IMR-90 (cell line): ENCODE measurements around the gene CILP. TPM values are rescaled to one million over a fixed set of nuclear protein-coding genes. Genes with fewer than 3 reads are reported as not detected.

Experiments
- ATAC-seq: fragments of 200-7000 bp; cut with Tn5 transposase; 2 replicates; pipeline ENCODE4 v1.9.1; 2020; ENCODE audit warnings: low read depth, mild to moderate bottlenecking, moderate library complexity
- BruUV-seq: library from RNA; stranded (reverse); fragments of 400-500 nt; replicated peaks from 2 replicates; lab custom pipeline; 2021; lab: Mats Ljungman, UMichigan
- CTCF ChIA-PET: fragments of 300-600 bp; formaldehyde crosslinking; extraction: SDS; loops from one replicate; lab custom pipeline; 2021; ENCODE audit warnings: antibody characterized with exemption; lab: Yijun Ruan, JAX
- POLR2A ChIA-PET: fragments of 300-600 bp; sonication (Branson Sonifier 250); formaldehyde crosslinking; loops from one replicate; lab custom pipeline; 2022; ENCODE audit warnings: antibody characterized with exemption; ENCODE audit not compliant: unreplicated experiment; lab: Charles Lee
- DNase-seq: peaks from one replicate; pipeline ENCODE4 v3.0.0; 2013
- H2AFZ ChIP-seq: replicated peaks from 2 replicates; pipeline ENCODE3; 2013; ENCODE audit warnings: low read length, mild to moderate bottlenecking; ENCODE audit not compliant: poor library complexity
- H2AK5ac ChIP-seq: 2 replicates; pipeline ENCODE4 v1.6.1; 2013; ENCODE audit warnings: low read depth, low read length, inconsistent platforms
- H2AK9ac ChIP-seq: replicated peaks from 2 replicates; pipeline ENCODE3; 2013; ENCODE audit warnings: mild to moderate bottlenecking, low read depth, low read length, moderate library complexity; ENCODE audit not compliant: poor library complexity
- H2BK120ac ChIP-seq: 2 replicates; pipeline ENCODE4 v1.6.1; 2013; ENCODE audit warnings: low read depth, low read length, inconsistent platforms
- H2BK15ac ChIP-seq: 3 replicates; pipeline ENCODE4 v1.6.1; 2013; ENCODE audit warnings: low read depth, low read length, inconsistent platforms
- H2BK20ac ChIP-seq: 2 replicates; pipeline ENCODE4 v1.6.1; 2013; ENCODE audit warnings: low read depth, mild to moderate bottlenecking, inconsistent platforms, low read length, moderate library complexity
- H2BK5ac ChIP-seq: 2 replicates; pipeline ENCODE4 v1.6.1; 2013; ENCODE audit warnings: mild to moderate bottlenecking, low read depth, low read length, inconsistent platforms; ENCODE audit not compliant: poor library complexity, severe bottlenecking
- H3K14ac ChIP-seq: replicated peaks from 2 replicates; pipeline ENCODE4 v1.6.1; 2013; ENCODE audit warnings: low read depth, low read length, inconsistent platforms
- H3K18ac ChIP-seq: 2 replicates; pipeline ENCODE4 v1.6.1; 2013; ENCODE audit warnings: low read depth, low read length, control low read depth
- H3K23ac ChIP-seq: 2 replicates; pipeline ENCODE4 v1.6.1; 2013; ENCODE audit warnings: low read depth, low read length, inconsistent platforms
- H3K27ac ChIP-seq: 2 replicates; pipeline ENCODE4 v1.5.1; 2013; ENCODE audit warnings: mild to moderate bottlenecking, control low read depth, low read length; ENCODE audit not compliant: insufficient read depth
- H3K27me3 ChIP-seq: 2 replicates; pipeline ENCODE4 v1.6.1; 2013; ENCODE audit warnings: low read length; ENCODE audit not compliant: control insufficient read depth, insufficient read depth
- H3K36me3 ChIP-seq: 2 replicates; pipeline ENCODE4 v1.6.1; 2013; ENCODE audit warnings: low read length, mixed read lengths; ENCODE audit not compliant: control insufficient read depth, insufficient read depth
- H3K4ac ChIP-seq: 2 replicates; pipeline ENCODE4 v1.6.1; 2013; ENCODE audit warnings: low read depth, low read length, inconsistent platforms
- H3K4me1 ChIP-seq: 2 replicates; pipeline ENCODE4 v1.6.1; 2013; ENCODE audit warnings: low read length, mixed read lengths; ENCODE audit not compliant: control insufficient read depth, insufficient read depth
- H3K4me2 ChIP-seq: 2 replicates; pipeline ENCODE4 v1.6.1; 2013; ENCODE audit warnings: low read depth, mild to moderate bottlenecking, control low read depth, low read length, moderate library complexity
- H3K4me3 ChIP-seq: 2 replicates; pipeline ENCODE4 v1.5.1; 2013; ENCODE audit warnings: low read depth, mild to moderate bottlenecking, control low read depth, low read length, moderate library complexity; ENCODE audit not compliant: insufficient read depth
- H3K56ac ChIP-seq: 2 replicates; pipeline ENCODE4 v1.6.1; 2013; ENCODE audit warnings: low read length, inconsistent platforms; ENCODE audit not compliant: insufficient read depth; ENCODE audit errors: extremely low read depth
- H3K79me1 ChIP-seq, 2 experiments: 2 replicates each; pipeline ENCODE4 v1.6.1; 2013; ENCODE audit warnings: low read length in 2 of 2, inconsistent platforms in 1 of 2, low read depth in 1 of 2
- H3K9ac ChIP-seq: 2 replicates; pipeline ENCODE4 v1.6.1; 2013; ENCODE audit warnings: low read depth, low read length, control low read depth
- H3K9me1 ChIP-seq: 2 replicates; pipeline ENCODE4 v1.6.1; 2013; ENCODE audit warnings: low read length, inconsistent platforms; ENCODE audit not compliant: insufficient read depth
- H3K9me3 ChIP-seq: 2 replicates; pipeline ENCODE4 v1.6.1; 2013; ENCODE audit warnings: low read length; ENCODE audit not compliant: control insufficient read depth, insufficient read depth
- H4K20me1 ChIP-seq: 2 replicates; pipeline ENCODE4 v1.6.1; 2013; ENCODE audit warnings: low read length, inconsistent platforms; ENCODE audit not compliant: insufficient read depth
- H4K5ac ChIP-seq: 2 replicates; pipeline ENCODE4 v1.6.1; 2013; ENCODE audit warnings: mild to moderate bottlenecking, low read depth, low read length, control low read depth
- H4K8ac ChIP-seq, 2 experiments: 2 replicates each; pipeline ENCODE4 v1.6.1; 2013; ENCODE audit warnings: low read depth in 2 of 2, low read length in 2 of 2, control low read depth in 1 of 2, inconsistent platforms in 1 of 2
- H4K91ac ChIP-seq: 2 replicates; pipeline ENCODE4 v1.6.1; 2013; ENCODE audit warnings: low read depth, low read length, inconsistent platforms; ENCODE audit not compliant: insufficient read depth
- BHLHE40 ChIP-seq: fragments of 150-350 bp; IDR thresholded peaks from 2 replicates; pipeline ENCODE4 v1.6.1; 2016; ENCODE audit warnings: mild to moderate bottlenecking, low read depth, low read length
- CEBPB ChIP-seq: IDR thresholded peaks from 2 replicates; pipeline ENCODE4 v1.6.1; 2012; ENCODE audit warnings: low read depth, low read length, improper control_type of control experiment
- CHD1 ChIP-seq: IDR thresholded peaks from 2 replicates; pipeline ENCODE4 v1.6.1; 2012; ENCODE audit warnings: low read depth, low read length, improper control_type of control experiment
- FOS ChIP-seq: fragments of 150-350 bp; IDR thresholded peaks from 2 replicates; pipeline ENCODE4 v1.6.1; 2016; ENCODE audit warnings: low read depth, low read length
- MAFK ChIP-seq: IDR thresholded peaks from 2 replicates; pipeline ENCODE4 v1.6.1; 2012; ENCODE audit warnings: low read depth, low read length, improper control_type of control experiment
- MAZ ChIP-seq: IDR thresholded peaks from 2 replicates; pipeline ENCODE4 v1.6.1; 2012; ENCODE audit warnings: low read depth, mild to moderate bottlenecking, low read length, improper control_type of control experiment, moderate library complexity, borderline replicate concordance
- MXI1 ChIP-seq: IDR thresholded peaks from 2 replicates; pipeline ENCODE4 v1.6.1; 2012; ENCODE audit warnings: low read depth, mild to moderate bottlenecking, low read length, moderate library complexity, borderline replicate concordance
- NFE2L2 ChIP-seq: fragments of 150-350 bp; IDR thresholded peaks from 2 replicates; pipeline ENCODE4 v1.6.1; 2016; ENCODE audit warnings: low read depth, mild to moderate bottlenecking, low read length
- POLR2A ChIP-seq: IDR thresholded peaks from 2 replicates; pipeline ENCODE4 v1.6.1; 2012; ENCODE audit warnings: mild to moderate bottlenecking, low read depth, low read length
- RAD21 ChIP-seq: IDR thresholded peaks from 2 replicates; pipeline ENCODE4 v1.6.1; 2012; ENCODE audit warnings: low read length, improper control_type of control experiment
- RCOR1 ChIP-seq: IDR thresholded peaks from 2 replicates; pipeline ENCODE4 v1.6.1; 2012; ENCODE audit warnings: mild to moderate bottlenecking, low read length, improper control_type of control experiment; ENCODE audit not compliant: insufficient replicate concordance
- RFX5 ChIP-seq: IDR thresholded peaks from 2 replicates; pipeline ENCODE4 v1.8.0; 2012; ENCODE audit warnings: low read depth, mild to moderate bottlenecking, low read length, moderate library complexity
- SMC3 ChIP-seq: fragments of 150-350 bp; IDR thresholded peaks from 2 replicates; pipeline ENCODE4 v1.6.1; 2016; ENCODE audit warnings: low read depth, mild to moderate bottlenecking, antibody characterized with exemption, low read length, moderate library complexity
- WGBS, 2 experiments: methylation state at CpG; one replicate each; pipeline versions ENCODE4 v1.1.5 to v1.1.7; 2013; ENCODE audit warnings: missing lambda C conversion rate in 2 of 2; ENCODE audit not compliant: insufficient read length in 1 of 2; ENCODE audit errors: extremely low coverage in 2 of 2; 5-methylcytosine and 5-hydroxymethylcytosine counted together
- dilution Hi-C: fragments of 300-500 bp; cut with HindIII; formaldehyde crosslinking; loops from one replicate; pipeline ENCODE4 v1.14.3; 2018; ENCODE audit warnings: low sequenced_read_pairs; ENCODE audit not compliant: unreplicated experiment
- in situ Hi-C: fragments of 300-500 bp; cut with MboI; formaldehyde crosslinking; loops from 3 replicates; pipeline ENCODE4 v1.14.3; 2019; ENCODE audit warnings: low sequenced_read_pairs, inconsistent platforms, mixed read lengths
- intact Hi-C: fragments of 100-400 bp; cut with micrococcal nuclease; formaldehyde crosslinking; loops from 2 replicates; pipeline ENCODE4 v1.10.0; 2022
- polyA plus RNA-seq, 3 experiments: library from polyadenylated mRNA; depleted of rRNA; stranded (reverse); fragments of >200 nt; gene quantifications; 2 replicates each; pipeline ENCODE4 v1.2.3, GENCODE V29; 2012; ENCODE audit warnings: low replicate concordance in 1 of 3
- total RNA-seq: library from RNA; depleted of rRNA; stranded (reverse); fragments of >200 nt; gene quantifications from 2 replicates; pipeline ENCODE4 v1.2.3, GENCODE V29; 2012
- TF ChIP-seq, protein P1 (sequence below): conservative IDR thresholded peaks from 2 replicates; pipeline ENCODE4 v1.5.1; 2012; ENCODE audit warnings: mild to moderate bottlenecking, low read depth, low read length, improper control_type of control experiment
- TF ChIP-seq, protein P2 (sequence below): fragments of 150-350 bp; IDR thresholded peaks from 2 replicates; pipeline ENCODE4 v1.6.1; 2017; ENCODE audit warnings: mild to moderate bottlenecking, antibody characterized with exemption, low read length, low read depth
- TF ChIP-seq, protein P3 (sequence below): fragments of 150-350 bp; IDR thresholded peaks from 2 replicates; pipeline ENCODE4 v1.6.1; 2016; ENCODE audit warnings: low read depth, mild to moderate bottlenecking, low read length, moderate library complexity, borderline replicate concordance

Gene CILP
- total and polyA plus RNA-seq, 2 of the 4 experiments (the other 2 are of a cell fraction) = under 0.01 to 0.02 TPM

DNA sequence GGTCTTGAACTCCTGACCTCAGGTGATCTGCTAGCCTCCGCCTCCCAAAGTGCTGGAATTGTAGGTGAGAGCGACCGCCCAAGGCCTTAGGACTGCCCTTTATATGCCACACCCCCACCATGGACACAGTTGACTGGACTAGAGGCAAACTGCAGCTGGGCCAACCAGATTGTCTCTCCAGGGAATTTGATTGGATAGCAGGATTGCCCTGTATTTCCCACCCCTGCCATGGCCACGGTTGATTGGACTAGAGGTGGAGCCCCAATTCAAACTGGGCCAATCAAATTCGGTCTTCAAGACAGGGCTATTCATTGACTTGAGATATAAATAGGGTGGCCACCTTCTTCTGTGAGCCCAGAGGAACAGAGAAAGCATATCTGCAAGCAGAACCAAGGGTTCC lies 19.3 kb downstream of the CILP start:
- Histone ChIP-seq H3K9me1 (no peaks in the 10 kb centered on the region), H2AFZ (no peak overlapping the region), H3K9ac (no peak overlapping the region), H3K14ac (no peak overlapping the region), H4K8ac (no peak overlapping the region), H4K20me1 (no peaks in the 10 kb centered on the region), H2AK5ac (no peak overlapping the region), H3K79me1 (no peaks in the 10 kb centered on the region), H2AK9ac (no peak overlapping the region), H3K9me3 (no peaks in the 10 kb centered on the region), H3K18ac (no peak overlapping the region), H3K4me2 (no peak overlapping the region), H3K36me3 (no peaks in the 10 kb centered on the region), H4K5ac (no peak overlapping the region), H3K4ac (no peak overlapping the region), H3K56ac (no peak overlapping the region), H3K23ac (no peak overlapping the region), H2BK120ac (no peak overlapping the region), H3K27me3 (peaks cover 18% of the 10 kb centered on the region), H3K27ac (no peak overlapping the region), H3K4me3 (no peak overlapping the region), H3K4me1 (no peaks in the 10 kb centered on the region), H2BK15ac (no peak overlapping the region), H4K91ac (no peak overlapping the region), H2BK20ac (no peak overlapping the region), H2BK5ac (no peak overlapping the region)
- CTCF ChIA-PET = interaction anchor here (0.6 kb wide), 1 partner anchor 24 kb away, joined by 3 read pairs; no protein-coding TSS in a partner anchor
- intact Hi-C loops (no loop called here), in situ Hi-C loops (loop anchor here (10.0 kb wide), 1 partner anchor 193 kb away; no protein-coding TSS in a partner anchor), dilution Hi-C loops (no loop called here)
- peak; percentile 13 for DNase-seq
- no peak for TF ChIP-seq MAFK
- no peak for TF ChIP-seq MAZ
- TF ChIP-seq, protein P1, sequence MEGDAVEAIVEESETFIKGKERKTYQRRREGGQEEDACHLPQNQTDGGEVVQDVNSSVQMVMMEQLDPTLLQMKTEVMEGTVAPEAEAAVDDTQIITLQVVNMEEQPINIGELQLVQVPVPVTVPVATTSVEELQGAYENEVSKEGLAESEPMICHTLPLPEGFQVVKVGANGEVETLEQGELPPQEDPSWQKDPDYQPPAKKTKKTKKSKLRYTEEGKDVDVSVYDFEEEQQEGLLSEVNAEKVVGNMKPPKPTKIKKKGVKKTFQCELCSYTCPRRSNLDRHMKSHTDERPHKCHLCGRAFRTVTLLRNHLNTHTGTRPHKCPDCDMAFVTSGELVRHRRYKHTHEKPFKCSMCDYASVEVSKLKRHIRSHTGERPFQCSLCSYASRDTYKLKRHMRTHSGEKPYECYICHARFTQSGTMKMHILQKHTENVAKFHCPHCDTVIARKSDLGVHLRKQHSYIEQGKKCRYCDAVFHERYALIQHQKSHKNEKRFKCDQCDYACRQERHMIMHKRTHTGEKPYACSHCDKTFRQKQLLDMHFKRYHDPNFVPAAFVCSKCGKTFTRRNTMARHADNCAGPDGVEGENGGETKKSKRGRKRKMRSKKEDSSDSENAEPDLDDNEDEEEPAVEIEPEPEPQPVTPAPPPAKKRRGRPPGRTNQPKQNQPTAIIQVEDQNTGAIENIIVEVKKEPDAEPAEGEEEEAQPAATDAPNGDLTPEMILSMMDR = no peak
- TF ChIP-seq RAD21 = no peak
- TF ChIP-seq FOS = no peak
- TF ChIP-seq CEBPB = no peak
- no peak for TF ChIP-seq RCOR1
- TF ChIP-seq CHD1 = no peak
- no peak for TF ChIP-seq NFE2L2
- TF ChIP-seq, protein P2, sequence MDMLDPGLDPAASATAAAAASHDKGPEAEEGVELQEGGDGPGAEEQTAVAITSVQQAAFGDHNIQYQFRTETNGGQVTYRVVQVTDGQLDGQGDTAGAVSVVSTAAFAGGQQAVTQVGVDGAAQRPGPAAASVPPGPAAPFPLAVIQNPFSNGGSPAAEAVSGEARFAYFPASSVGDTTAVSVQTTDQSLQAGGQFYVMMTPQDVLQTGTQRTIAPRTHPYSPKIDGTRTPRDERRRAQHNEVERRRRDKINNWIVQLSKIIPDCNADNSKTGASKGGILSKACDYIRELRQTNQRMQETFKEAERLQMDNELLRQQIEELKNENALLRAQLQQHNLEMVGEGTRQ = no peak
- TF ChIP-seq, protein P3, sequence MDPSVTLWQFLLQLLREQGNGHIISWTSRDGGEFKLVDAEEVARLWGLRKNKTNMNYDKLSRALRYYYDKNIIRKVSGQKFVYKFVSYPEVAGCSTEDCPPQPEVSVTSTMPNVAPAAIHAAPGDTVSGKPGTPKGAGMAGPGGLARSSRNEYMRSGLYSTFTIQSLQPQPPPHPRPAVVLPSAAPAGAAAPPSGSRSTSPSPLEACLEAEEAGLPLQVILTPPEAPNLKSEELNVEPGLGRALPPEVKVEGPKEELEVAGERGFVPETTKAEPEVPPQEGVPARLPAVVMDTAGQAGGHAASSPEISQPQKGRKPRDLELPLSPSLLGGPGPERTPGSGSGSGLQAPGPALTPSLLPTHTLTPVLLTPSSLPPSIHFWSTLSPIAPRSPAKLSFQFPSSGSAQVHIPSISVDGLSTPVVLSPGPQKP = no peak
- TF ChIP-seq POLR2A = no peak
- TF ChIP-seq RFX5 = no peak
- no peak for TF ChIP-seq SMC3
- no peak for TF ChIP-seq BHLHE40
- TF ChIP-seq MXI1 = no peak
- WGBS, 2 experiments = no CpG with 5 or more reads among the region's 5 CpGs
- no peak; the same call in 1 of the 2 replicates for ATAC-seq
- POLR2A ChIA-PET = no interaction called here
- BruUV-seq = no TSS peak
